ENCODE measurements around the gene SLC2A11. TPM values are rescaled to one million over a fixed set of nuclear protein-coding genes. Genes with fewer than 3 reads are reported as not detected.

SLC2A11 gene
- total and polyA plus RNA-seq, 11 donors, result 8.7 to 31.2 (median 18.7) TPM

DNA sequence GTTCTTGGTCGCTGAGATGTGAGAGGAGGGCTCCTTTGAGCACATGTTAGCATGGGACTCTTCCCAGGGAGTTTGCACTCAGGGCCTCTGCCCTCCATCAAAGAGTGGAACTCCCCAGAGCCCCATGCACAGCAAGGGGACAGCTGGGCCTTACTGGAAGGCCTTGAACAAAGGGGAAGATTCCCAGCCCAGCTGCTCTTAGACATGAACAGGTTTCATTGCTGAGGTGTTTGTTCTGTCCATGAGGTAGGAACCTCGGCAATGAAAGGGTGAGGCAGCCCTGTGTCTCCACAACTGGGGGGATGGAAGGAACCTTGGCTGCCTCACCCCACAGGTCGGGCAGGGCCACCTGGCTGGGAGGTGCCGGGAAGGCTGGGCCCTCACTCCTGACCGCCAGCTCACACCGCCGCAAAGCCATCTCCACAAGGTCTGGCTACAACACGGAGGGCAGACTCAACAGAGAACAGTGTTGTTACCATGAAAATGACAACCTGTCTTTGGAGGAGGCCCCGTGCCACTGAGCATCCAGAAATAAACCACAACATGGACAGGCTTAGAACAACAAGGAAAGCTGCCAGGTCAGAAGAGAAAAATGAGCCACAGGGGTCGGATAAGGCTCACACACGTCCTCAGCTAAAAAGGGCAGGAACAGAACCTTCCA lies 22.1 kb upstream of the SLC2A11 start:
- ATAC-seq, result peak; percentile 59 to 70 (median 64)
- H3K4me1 ChIP-seq, result peaks cover 6 to 88% (median 50%) of the 10 kb centered on the region in 12 donors
- no peaks in the 10 kb centered on the region for H3K27me3 ChIP-seq
- DNase-seq, result peak in 4 of 5 donors; percentile 48 to 82 (median 72)
- TF ChIP-seq POLR2A (IDR thresholded peaks at IDR 0.05) (no peak), CTCF (IDR thresholded peaks at IDR 0.05) (no peak)
- H3K36me3 ChIP-seq, result peaks cover 0 to 56% (median 19%) of the 10 kb centered on the region in 9 donors
- intact Hi-C loops (cut with DNase I), result loop anchor here in 2 of 10 donors (1.0 to 5.0 kb wide), 2 partner anchors 48 kb away; partner anchors contain the start of gene SMARCB1 (in 1 of the 2)
- H3K4me3 ChIP-seq, result no peak overlapping the region
- 42 to 57% (median 50%) methylated on average over 11 of the region's 11 CpGs for WGBS, 4 donors
- H3K27ac ChIP-seq, result peak overlapping the region; percentile 81 to 99 (median 92)
- H3K9me3 ChIP-seq, result no peaks in the 10 kb centered on the region

DNA sequence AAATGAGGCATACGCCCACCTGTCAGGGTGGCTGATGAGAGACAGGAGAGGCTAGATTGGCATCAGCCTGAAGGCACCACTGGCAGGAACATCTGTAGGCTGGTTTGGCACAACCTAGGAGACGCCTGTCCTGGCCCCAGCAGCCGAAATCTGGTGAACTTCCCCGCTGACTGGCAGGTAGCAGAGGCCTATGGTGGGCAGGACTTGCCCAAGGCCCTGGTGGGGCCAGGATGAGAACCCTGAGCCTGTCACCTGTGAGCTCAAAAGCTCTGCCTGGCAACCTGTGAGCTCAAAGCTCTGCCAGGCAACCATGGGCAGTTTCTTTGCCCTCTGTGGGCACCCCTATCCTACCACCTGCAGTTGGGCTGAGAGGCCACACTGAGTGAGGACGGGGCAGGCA lies 21.4 kb upstream of the SLC2A11 start:
- TF ChIP-seq POLR2A (IDR thresholded peaks at IDR 0.05) (no peak), CTCF (IDR thresholded peaks at IDR 0.05) (no peak)
- H3K27me3 ChIP-seq, result no peaks in the 10 kb centered on the region

DNA sequence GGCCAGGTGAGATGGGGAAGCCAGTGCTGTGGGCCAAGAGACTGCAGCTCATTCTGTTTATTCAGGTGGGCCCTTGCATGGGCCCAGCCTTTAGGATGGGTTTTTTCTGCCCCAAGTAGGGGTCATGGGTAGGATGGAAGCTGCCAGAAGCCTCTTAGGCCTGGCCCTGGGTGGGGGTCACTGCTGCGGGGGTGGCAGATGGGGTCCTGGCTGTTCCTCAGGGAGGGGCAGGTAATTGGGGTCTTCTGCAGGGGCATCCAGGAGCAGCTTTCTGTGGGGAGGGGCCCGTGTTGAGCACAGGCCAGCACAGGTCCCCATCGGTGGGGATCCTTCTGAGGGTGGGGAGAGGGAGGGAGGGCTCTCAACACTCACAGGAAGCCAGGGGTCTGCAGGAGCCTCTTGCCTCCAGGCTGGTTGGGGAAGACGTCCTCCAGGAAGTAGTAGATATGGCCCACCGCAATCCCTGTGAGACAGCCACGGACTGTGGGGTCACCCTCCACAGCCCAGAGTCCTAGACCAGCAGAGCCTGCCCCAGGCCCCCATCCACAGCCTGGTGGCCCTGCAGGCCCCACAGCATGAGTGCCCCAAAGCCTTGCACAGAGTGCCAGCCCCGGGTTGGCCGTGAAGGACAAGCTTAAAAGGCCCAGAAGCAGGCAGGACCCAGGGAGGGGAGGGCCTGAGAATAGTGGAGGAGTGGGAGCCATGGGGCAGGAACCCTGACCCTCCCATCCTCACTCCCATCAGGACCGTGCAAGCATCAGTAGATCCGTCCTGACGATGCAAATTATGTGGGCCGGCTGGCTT lies 20.8 kb upstream of the SLC2A11 start:
- Histone ChIP-seq H3K4me1 (peaks cover 6 to 78% (median 44%) of the 10 kb centered on the region in 12 donors), H3K27me3 (no peaks in the 10 kb centered on the region), H3K27ac (peak overlapping the region; percentile 81 to 99 (median 90)), H3K36me3 (peaks cover 0 to 44% (median 15%) of the 10 kb centered on the region in 9 donors), H3K9me3 (no peaks in the 10 kb centered on the region), H3K4me3 (no peak overlapping the region)
- WGBS, 4 donors, result 78 to 83% (median 80%) methylated on average over 12 of the region's 12 CpGs
- intact Hi-C loops (cut with DNase I), result loop anchor here in 1 of 10 donors (5.0 kb wide), 1 partner anchor 50 kb away; the partner anchor contains the start of gene SMARCB1
- TF ChIP-seq POLR2A (IDR thresholded peaks at IDR 0.05) (no peak), CTCF (IDR thresholded peaks at IDR 0.05) (no peak)
- DNase-seq (no peak), ATAC-seq (no peak)

More for the DNA sequence above, 21.4 kb upstream of the SLC2A11 start:
- WGBS, 4 donors, result 53 to 81% (median 67%) methylated on average over 2 to 5 of the region's 5 CpGs
- Histone ChIP-seq H3K4me3 (no peak overlapping the region), H3K36me3 (peaks cover 0 to 50% (median 17%) of the 10 kb centered on the region in 9 donors), H3K4me1 (peaks cover 6 to 84% (median 49%) of the 10 kb centered on the region in 12 donors), H3K9me3 (no peaks in the 10 kb centered on the region), H3K27ac (peak overlapping the region; percentile 81 to 99 (median 90))
- intact Hi-C loops (cut with DNase I), result loop anchor here in 1 of 10 donors (5.0 kb wide), 1 partner anchor 49 kb away; the partner anchor contains the start of gene SMARCB1
- DNase-seq, result peak in 2 of 5 donors; percentile 32 to 51
- ATAC-seq, result peak in 1 of 4 donors; percentile 1

DNA sequence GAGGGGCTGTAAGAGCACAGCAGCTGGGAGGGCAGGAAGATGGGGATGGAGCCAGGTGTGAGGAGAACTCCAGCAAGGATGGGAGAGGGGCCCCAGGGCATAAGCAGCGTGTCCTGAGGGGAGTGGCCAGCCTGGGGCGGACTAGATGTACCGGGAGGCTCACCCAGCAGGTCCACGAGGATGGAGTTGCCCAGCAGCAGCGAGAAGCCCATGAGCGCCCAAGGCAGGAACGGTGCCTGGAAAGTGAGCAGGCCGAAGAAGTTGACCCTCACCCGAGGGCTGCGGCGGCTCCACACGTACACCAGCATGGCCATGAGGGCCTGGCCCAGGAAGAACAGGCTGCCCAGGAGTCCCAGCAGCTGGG lies 20.2 kb upstream of the SLC2A11 start:
- peaks cover 6 to 72% (median 40%) of the 10 kb centered on the region in 12 donors for H3K4me1 ChIP-seq
- 91 to 94% (median 93%) methylated on average over 12 of the region's 12 CpGs for WGBS, 4 donors
- H3K36me3 ChIP-seq, result peaks cover 0 to 38% (median 15%) of the 10 kb centered on the region in 9 donors

More for the DNA sequence above, 20.2 kb upstream of the SLC2A11 start:
- H3K9me3 ChIP-seq, result no peaks in the 10 kb centered on the region
- no peaks in the 10 kb centered on the region for H3K27me3 ChIP-seq
- intact Hi-C loops (cut with DNase I), result loop anchor here in 1 of 10 donors (5.0 kb wide), 1 partner anchor 50 kb away; the partner anchor contains the start of gene SMARCB1
- peak overlapping the region in 10 of 12 donors; percentile 28 to 99 (median 90) for H3K27ac ChIP-seq
- H3K4me3 ChIP-seq, result no peak overlapping the region
- TF ChIP-seq CTCF (IDR thresholded peaks at IDR 0.05), result no peak
- no peak for TF ChIP-seq POLR2A (IDR thresholded peaks at IDR 0.05)
- ATAC-seq, result no peak
- peak in 1 of 5 donors; percentile 21 for DNase-seq
